Measurements from ENCODE around the gene RNF31.

The RNF31 gene

DNA sequence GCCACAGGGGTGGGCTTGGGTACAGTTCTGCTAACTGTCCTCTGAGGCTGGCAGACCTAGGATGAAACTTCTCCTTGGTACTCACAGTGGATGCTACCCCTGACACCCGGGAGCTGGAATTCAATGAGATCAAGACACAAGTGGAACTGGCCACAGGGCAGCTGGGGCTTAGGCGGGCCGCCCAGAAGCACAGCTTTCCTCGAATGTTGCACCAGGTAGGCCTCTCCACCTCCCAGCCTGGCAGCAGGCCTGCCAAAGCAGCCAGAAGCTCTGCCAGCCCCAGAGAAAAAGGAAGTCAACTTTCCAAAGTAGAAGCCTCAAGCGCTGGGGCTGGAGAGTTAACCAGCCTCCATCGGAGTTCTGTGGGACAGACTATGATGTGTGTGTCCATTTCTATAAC, 30.1 kb upstream of the RNF31 start:
- no peak for DNase-seq

DNA sequence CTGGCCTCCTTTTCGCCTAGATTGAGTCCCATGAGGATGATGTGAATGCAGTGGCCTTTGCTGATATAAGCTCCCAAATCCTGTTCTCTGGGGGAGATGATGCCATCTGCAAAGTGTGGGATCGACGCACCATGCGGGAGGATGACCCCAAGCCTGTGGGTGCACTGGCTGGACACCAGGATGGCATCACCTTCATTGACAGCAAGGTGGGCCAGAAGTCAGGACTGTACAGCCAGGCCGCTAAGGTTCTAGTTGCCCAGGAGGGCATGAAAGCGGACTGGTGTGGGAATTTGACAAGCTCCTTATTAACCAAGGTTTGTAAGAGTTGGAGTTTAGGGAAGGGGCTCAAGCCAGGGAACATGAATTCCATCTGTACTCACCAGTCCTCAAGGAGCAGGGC, 27.6 kb upstream of the RNF31 start:
- no peak for DNase-seq

DNA sequence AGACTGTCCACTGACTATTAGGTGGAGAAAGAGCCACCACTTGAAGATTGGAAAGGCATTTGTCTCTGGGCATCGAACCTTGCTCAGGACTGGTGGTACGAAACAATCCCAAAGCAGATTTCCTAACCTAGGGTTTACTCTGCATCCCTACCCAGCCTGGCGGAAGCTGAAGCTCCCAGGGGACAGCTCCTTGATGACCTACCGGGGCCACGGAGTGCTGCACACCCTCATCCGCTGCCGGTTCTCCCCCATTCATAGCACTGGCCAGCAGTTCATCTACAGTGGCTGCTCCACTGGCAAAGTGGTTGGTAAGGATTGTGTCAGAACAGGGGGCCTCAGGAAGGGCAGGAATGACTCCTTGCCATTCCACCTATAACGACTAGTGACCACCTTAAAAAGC, 26.1 kb upstream of the RNF31 start:
- no peak for DNase-seq

DNA sequence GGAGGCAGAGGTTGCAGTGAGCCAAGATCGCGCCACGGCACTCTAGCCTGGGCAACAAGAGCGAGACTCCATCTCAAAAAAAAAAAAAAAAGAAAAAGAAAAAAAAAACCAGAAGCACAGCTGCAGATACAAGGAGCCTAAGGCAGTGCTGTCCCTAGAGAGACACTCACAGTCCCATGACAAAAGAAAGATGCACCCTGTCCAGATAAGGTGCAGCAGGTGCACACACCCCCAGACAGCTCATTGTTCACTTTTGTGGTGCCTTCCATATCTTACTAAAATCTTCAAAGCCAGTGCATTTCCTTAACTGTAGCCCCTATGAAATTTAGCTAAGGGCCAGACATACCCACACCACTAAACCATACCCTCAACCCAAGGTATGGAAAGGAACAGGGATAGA, 24.9 kb upstream of the RNF31 start:
- DNase-seq, result peak; percentile 19

DNA sequence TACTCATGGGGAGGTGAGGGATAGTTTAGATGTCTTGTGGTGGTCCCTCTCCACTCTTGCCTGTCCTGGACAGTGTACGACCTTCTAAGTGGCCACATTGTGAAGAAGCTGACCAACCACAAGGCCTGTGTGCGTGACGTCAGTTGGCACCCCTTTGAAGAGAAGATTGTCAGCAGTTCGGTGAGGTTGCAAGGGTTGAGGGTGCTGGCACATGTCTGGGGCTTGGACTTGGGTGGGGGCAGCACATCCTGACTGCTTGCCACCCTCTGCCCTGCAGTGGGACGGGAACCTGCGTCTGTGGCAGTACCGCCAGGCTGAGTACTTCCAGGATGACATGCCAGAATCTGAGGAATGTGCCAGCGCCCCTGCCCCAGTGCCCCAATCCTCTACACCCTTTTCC, 24.4 kb upstream of the RNF31 start:
- DNase-seq, result peak; percentile 12

DNA sequence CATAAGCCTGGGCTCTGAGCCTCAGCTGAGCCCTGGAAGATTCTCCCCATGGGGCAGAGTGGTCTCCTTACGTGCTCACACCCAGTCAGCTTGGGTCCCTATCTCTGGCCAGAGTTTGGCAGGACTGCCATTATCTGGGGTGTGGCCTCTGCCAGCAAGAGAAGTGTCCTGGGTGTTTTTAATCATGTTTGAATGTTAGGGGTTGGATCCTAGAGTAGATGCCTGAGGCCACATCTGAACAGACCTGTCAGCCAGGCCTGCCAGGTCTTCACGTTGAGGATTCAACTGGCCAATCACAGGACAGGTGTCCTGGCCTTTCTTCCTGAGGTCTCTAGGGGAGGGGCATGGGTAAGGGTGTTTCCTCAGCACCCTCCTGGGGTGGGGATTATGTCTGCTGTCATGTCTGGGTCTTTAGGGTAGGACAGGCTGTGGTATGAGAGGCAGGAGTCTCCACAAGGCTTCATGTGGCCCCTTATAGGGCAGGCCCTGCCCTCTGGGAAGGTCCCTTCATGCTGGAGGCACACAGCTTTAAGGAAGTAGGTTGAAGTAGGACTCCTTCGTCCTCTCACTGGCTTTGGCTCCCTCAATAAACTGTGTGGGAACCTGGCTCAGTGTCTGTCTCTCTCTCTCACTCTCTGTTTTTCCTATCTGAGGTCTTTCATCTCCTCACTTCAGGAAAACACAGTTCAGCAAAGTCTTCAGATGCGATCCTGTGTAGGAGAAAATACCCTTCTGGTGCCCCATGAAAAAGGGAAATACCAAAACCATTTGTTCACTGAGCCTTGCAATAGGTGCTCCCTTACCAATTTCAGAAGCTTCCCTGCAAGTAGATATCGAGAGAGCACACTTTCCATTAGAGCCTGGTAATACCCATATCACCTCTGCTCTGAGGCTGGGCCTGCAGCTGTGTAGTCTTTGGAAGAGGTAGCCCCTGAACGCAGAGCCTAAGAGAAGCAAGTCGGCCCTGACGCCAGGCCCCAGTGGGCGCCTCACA, 23.6 kb upstream of the RNF31 start:
- DNase-seq, result peak; percentile 87

DNA sequence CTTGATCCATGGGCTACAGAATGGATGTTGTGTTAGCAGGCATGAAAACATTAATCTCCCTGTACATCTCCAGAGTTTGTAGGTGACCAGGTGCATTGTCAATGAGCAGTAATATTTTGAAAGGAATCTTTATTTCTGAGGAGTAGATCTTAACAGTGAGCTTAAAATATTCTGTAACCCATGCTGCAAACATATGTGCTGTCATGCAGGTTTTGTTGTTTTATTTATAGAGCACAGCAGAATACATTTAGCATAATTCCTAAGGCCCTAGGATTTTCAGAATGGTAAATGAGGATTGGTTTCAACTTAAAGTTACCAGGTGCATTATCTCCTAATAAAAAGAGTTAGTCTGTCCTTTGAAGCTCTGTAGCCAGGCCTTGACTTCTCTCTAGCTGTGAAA, 20.4 kb upstream of the RNF31 start:
- DNase-seq, result no peak

DNA sequence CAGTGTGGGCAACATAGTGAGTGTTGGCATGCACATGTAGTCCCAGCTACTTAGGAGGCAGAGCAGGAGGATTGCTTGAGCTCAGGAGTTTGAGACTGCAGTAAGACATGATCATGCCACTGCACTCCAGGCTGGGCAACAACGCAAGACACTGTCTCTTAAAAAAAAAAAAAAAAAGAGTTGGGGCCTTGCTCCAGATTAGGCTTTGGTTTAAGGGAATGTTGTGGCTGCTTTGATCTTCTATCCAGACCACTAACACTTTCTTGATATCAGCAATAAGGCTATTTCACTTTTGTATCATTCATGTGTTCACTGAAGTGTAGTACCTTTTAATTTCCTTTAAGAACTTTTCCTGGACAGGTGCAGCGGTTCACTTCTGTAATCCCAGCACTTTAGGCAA, 19.6 kb upstream of the RNF31 start:
- no peak for DNase-seq

DNA sequence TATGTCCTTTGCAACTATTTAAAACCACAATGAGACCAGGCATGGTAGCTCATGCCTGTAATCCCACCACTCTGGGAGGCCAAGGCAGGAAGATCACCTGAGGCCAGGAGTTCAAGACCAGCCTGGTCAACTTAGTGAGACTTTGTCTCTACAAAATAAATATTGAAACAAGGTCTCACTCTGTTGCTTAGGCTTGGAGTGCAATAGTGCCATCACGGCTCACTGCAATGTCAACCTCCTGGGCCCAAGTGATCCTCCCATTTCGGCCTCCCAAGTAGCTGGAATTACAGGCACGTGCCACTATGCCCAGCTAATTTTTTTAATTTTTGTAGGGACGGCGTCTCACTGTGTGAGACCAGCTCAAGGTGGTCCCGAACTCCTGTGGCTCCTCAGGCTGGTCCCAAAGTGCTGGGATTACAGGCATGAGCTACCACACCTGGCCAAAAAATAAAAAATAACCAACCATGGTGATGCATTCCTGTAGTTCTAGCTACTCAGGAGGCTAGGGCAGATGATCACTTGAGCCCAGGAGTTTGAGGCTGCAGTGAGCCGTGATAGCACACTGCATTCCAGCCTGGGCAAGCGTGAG, 17.8 kb upstream of the RNF31 start:
- no peak for DNase-seq

DNA sequence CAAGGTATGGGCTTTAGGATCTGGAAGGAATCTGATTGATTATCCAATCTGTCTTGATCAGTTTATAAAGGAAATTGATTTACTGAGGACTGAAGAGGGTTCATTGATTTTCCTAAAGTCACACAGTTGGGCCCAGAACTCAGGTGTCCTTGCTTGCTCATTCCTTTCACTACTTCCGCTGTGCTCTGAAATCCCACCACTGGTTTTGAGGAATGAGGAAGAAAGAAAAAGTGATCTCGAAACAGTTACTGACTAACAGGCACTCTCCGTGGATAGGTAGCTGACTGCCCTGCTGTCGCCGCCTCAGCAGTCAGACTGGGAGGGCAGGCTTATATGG, 16.9 kb upstream of the RNF31 start, which contains the start of gene FITM1:
Gene FITM1, plus strand, starts transcription at position 280 of the 337 bp plus-strand sequence. CDS start 905 bp downstream, outside the sequence.
- no peak for DNase-seq

DNA sequence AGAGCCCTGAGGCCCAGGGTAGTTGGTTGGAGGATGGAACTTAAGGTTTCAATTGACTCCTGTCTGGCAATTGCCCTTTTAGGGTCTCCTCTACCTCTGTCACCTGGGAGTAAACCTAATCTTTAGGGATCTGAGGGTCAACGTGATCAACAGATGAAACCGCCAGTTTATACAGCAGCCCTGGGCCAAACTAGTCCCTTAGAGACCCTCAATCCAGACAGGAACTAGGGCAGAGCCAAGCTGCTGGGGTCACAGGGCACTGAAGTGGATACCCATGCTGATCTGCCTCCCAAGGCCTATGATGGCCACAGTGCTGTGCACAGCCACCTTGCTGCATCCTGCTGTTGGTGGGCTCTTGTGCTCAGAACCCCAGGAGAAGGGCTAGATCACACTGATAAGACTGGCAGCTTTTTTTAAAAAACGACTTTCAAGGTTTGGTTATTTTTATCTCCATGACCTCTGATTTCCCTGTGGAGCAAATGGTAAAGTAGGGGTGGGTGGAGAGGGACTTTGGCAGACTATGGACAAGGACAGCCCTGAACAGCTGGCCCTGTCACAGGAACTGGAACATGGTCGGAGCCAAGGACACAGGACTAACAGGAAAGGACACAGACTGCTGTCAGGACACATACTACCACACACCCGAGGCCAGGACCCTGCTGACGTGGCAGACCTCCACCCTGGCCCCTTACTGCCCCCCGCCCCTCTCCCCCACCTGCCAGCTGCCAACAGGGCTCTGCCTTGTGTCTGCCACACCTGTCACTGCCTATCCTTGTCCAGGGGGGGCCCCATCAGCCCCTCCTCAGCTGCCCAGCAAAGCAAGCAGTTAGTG, 16.4 kb upstream of the RNF31 start:
- DNase-seq, result no peak

DNA sequence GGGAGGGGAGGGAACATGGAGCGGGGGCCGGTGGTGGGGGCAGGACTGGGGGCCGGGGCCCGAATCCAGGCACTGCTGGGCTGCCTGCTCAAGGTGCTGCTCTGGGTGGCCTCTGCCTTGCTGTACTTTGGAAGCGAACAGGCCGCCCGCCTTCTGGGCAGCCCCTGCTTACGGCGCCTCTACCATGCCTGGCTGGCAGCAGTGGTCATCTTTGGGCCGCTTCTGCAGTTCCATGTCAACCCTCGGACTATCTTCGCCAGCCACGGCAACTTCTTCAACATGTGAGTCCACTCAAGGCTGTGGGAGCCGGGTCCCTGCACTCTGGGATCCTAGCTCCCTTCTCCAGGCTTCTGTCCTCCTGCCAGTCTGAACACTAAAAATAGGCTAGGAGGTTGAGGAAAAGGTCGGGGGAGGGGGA, 15.7 kb upstream of the RNF31 start:
- no peak for DNase-seq

DNA sequence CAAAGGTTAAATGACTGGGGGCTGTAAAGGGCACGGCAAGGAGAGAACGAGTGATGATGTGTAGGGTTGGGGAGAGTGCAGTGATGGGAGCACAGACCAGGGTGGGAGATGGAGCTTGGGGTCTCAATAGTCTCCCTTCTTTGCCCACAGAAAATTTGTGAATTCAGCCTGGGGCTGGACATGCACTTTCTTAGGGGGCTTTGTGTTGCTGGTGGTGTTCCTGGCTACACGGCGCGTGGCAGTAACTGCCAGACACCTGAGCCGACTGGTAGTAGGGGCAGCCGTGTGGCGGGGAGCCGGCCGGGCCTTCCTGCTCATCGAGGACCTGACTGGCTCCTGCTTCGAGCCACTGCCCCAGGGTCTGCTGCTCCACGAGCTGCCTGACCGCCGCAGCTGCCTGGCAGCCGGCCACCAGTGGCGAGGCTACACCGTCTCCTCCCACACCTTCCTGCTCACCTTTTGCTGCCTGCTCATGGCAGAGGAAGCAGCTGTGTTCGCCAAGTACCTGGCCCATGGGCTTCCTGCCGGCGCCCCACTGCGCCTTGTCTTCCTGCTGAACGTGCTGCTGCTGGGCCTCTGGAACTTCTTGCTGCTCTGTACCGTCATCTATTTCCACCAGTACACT, 15.1 kb upstream of the RNF31 start:
- no peak for DNase-seq

DNA sequence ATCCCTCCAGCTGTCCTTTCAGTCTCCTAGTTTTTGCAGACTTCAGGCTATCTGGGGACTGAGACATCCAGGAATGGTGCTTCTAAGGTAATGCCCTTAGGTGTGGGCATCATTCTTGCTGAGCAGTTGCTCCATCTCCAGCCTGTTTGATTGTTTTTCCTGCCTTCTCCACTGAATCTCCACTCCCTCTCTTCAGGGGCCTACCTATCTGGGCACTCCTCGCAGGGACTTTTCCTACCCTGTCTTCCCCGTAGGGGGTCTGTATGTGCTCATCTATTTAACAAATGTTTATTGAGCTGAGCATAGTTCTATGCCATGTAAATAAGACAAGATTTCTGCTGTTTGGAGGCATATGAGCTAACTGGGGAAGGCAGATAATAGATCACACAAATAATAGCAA, 14.3 kb upstream of the RNF31 start:
- DNase-seq, result no peak

DNA sequence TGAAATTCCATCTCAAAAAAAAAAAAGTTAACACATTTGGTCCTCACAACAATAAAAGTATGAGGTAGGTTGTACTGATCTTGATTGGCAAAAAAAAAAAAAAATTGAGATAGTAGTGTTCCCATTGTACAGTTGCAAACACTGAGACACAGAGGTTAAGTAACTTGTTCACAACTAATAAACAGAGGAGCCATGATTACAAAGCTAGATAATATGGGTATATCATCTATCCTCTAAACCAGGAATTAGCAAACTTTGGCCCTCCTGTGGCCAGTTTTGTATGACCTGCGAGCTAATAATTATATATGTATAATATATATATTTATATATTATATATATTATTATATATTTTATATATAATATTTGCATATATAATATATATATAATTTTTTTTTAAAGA, 13.6 kb upstream of the RNF31 start:
- DNase-seq, result peak; percentile 46

DNA sequence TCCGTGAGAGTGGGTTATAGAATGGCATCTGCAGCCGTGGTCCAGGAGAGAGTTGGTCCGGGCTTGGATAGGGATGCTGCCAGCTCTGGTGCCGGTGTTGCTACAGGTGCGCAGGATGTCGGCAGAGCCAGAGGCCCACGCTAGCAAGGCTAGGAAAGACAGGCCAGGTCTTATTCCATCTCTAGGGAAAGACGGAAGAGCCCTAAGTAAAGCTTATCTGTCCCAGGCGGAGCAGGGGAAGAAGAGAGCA, 11.8 kb upstream of the RNF31 start:
- DNase-seq, result no peak

DNA sequence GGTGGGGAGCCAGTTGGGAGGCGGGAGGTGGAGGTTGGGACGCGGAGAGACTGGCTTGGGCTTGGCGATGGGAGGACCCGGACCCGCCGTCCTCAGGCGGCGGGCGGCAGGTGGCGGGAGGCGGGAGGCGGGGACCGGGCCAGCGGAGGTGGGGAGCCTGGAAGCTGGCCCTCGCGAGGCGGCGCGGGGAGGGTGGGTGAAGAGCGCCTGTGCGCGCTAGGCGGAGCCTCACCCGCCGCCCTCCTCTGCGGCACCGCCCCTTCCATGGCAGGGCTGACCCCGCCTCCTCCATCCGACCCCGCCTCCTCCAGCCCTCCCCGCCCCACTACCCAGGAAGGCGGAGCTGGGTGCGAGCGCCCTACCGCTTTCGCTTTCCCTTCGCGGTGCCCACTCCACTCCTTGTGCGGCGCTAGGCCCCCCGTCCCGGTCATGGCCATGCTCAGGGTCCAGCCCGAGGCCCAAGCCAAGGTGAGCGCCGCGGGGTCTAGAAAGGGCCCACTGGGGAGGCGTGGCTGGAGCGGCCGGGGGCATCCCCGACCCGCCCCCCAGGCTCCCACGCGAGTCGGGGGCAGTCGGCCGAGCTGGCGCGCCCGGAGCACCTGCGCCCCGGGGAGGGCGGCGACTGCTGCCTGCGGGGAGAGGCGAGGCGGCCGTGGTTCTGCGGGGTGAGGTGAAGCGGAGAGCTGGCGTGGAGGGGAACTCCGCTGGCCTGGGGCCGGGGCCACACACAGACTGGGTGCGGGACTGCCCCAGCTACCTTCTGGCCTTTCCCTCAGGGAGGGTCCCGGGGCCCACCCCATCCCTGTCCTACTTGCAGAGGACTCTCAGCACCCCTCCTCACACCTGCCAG, 11.2 kb upstream of the RNF31 start, which contains the start of gene PSME1:
Gene PSME1, plus strand, starts transcription at position 361 of the 850 bp plus-strand sequence. Its CDS starts 69 bp downstream, at position 430.
- peak; percentile 96 for DNase-seq

DNA sequence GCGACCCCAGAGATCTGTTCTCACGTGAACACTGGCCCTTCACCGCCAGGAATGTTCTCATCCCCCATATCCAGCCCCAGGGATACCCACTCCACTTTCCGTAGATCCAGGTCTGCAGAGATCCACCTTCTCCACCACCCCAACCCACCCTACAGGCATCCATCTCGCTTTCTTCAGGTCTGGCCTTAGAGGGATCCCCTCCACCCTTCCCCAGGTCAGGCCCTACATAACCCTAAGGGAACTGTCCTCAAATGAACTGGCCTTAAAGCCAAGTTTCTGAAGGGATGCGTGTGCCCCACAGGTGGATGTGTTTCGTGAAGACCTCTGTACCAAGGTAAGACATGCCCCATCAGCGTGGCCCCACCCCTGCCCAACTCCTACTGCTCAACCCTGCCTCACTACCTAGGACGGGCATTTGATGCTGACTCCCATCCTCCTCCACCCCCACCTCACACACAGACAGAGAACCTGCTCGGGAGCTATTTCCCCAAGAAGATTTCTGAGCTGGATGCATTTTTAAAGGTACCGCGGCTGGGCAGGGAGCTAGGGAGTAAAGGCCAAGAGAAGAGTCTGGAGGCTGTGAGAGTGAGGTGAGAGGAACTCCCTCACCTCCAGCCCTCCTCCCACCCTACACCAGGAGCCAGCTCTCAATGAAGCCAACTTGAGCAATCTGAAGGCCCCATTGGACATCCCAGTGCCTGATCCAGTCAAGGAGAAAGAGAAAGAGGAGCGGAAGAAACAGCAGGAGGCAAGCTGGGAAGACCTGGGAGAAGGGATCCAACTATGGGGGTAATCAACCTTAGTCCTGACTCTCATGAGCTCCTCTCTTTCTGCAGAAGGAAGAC, 10.4 kb upstream of the RNF31 start:
- peak; percentile 11 for DNase-seq

DNA sequence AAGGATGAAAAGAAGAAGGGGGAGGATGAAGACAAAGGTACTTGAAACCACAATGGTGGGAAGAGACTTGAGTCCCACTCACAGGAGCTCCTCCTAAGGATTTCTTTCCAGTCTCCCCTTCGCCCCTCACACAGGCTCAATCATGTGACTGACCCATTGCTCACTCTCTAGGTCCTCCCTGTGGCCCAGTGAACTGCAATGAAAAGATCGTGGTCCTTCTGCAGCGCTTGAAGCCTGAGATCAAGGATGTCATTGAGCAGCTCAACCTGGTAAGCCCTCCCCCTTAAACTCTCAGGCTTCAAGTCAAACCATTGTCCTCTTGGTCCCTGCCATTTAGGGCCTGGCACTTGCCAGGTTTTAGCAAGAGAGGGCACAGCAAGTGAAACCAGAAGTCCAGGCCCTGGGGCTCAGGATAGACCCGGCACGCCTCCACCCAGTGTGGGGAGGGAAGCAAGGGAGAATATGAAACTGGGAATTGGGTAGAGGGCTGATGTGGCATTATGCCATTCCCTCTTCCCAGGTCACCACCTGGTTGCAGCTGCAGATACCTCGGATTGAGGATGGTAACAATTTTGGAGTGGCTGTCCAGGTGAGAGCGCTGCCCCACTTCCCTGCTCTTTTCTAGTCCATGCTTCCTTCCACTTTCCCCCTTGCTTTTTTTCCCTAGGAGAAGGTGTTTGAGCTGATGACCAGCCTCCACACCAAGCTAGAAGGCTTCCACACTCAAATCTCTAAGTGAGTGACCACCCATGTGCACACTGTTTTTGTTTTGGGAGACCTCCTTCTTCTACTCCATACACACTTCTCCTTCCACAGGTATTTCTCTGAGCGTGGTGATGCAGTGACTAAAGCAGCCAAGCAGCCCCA, 9.5 kb upstream of the RNF31 start:
- no peak for DNase-seq
